ENCODE measurements around the gene SLC9A5. TPM values are rescaled to one million over a fixed set of nuclear protein-coding genes. Genes with fewer than 3 reads are reported as not detected.

The SLC9A5 gene
- total RNA-seq, 1 experiment from 2014 or later, result 5.2 TPM

- no peak for DNase-seq
- BruUV-seq (replicated peaks), result no TSS peak
These were observed 26.5 kb downstream of the SLC9A5 start for GRCh38 chr16:67275321-67275720.

GRCh38 chr16:67277294-67277998, 28.7 kb downstream of the SLC9A5 start:
- Histone ChIP-seq H3K4me1 (replicated peaks; ENCODE audit: insufficient read depth) (peaks cover 24% of the 10 kb centered on the region), H2AFZ (no peak overlapping the region), H3K4me2 (peak overlapping the region; percentile 93), H3K4me3 (peak overlapping the region; percentile 75; the same call in 1 of the 2 replicates), H3F3A (ENCODE audit: insufficient read depth, low read depth) (peaks cover 28% of the 10 kb centered on the region), H3K36me3 (ENCODE audit: low read depth) (peaks cover 5% of the 10 kb centered on the region; the same call in 1 of the 2 replicates), H3K27me3 (ENCODE audit: insufficient read depth, low read depth) (no peaks in the 10 kb centered on the region), H3K9me2 (ENCODE audit: insufficient read depth) (no peaks in the 10 kb centered on the region), H3K9me3 (ENCODE audit: insufficient read depth, low read depth) (no peaks in the 10 kb centered on the region), H3K27ac (peak overlapping the region; percentile 70), H4K20me1 (ENCODE audit: insufficient read depth) (no peaks in the 10 kb centered on the region), H3K79me2 (ENCODE audit: low read depth) (peaks cover 23% of the 10 kb centered on the region; the same call in 1 of the 2 replicates)
- TF ChIP-seq, protein P1, sequence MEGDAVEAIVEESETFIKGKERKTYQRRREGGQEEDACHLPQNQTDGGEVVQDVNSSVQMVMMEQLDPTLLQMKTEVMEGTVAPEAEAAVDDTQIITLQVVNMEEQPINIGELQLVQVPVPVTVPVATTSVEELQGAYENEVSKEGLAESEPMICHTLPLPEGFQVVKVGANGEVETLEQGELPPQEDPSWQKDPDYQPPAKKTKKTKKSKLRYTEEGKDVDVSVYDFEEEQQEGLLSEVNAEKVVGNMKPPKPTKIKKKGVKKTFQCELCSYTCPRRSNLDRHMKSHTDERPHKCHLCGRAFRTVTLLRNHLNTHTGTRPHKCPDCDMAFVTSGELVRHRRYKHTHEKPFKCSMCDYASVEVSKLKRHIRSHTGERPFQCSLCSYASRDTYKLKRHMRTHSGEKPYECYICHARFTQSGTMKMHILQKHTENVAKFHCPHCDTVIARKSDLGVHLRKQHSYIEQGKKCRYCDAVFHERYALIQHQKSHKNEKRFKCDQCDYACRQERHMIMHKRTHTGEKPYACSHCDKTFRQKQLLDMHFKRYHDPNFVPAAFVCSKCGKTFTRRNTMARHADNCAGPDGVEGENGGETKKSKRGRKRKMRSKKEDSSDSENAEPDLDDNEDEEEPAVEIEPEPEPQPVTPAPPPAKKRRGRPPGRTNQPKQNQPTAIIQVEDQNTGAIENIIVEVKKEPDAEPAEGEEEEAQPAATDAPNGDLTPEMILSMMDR (conservative IDR thresholded peaks at IDR 0.05), result no peak
- TF ChIP-seq EZH2 (IDR thresholded peaks at IDR 0.05; ENCODE audit: low read depth), result no peak
- ChIA-PET POLR2A (ENCODE audit: unreplicated experiment) (interaction anchor here (0.5 to 1.1 kb wide), 7 partner anchors 8 to 960 kb away, joined by 3 to 8 read pairs (median 5); partner anchors contain the start of gene FHOD1), CTCF (interaction anchor here (0.5 to 2.4 kb wide), 8 partner anchors 12 to 137 kb away, joined by 3 to 11 read pairs (median 4); partner anchors contain the start of gene NOL3)
- BruUV-seq (replicated peaks), result TSS peak; percentile 29
- intact Hi-C loops (cut with micrococcal nuclease; ENCODE audit: unreplicated experiment), result loop anchor here (2.0 to 5.0 kb wide), 4 partner anchors 31 to 190 kb away; partner anchors contain the start of gene FHOD1
- DNase-seq, result peak; percentile 87 to 91

More at GRCh38 chr16:67275321-67275720, 26.5 kb downstream of the SLC9A5 start:
- Histone ChIP-seq H3K4me2 (no peak overlapping the region), H3K9me2 (ENCODE audit: insufficient read depth) (no peaks in the 10 kb centered on the region), H3K4me1 (replicated peaks; ENCODE audit: insufficient read depth) (peaks cover 24% of the 10 kb centered on the region), H3K4me3 (no peak overlapping the region), H3K79me2 (ENCODE audit: low read depth) (peaks cover 23% of the 10 kb centered on the region; the same call in 1 of the 2 replicates), H3F3A (ENCODE audit: insufficient read depth, low read depth) (peaks cover 35% of the 10 kb centered on the region), H2AFZ (no peak overlapping the region), H3K27me3 (ENCODE audit: insufficient read depth, low read depth) (no peaks in the 10 kb centered on the region), H3K27ac (no peak overlapping the region), H3K36me3 (ENCODE audit: low read depth) (peaks cover 5% of the 10 kb centered on the region; the same call in 1 of the 2 replicates), H4K20me1 (ENCODE audit: insufficient read depth) (no peaks in the 10 kb centered on the region), H3K9me3 (ENCODE audit: insufficient read depth, low read depth) (no peaks in the 10 kb centered on the region)
- ChIA-PET CTCF (no interaction called here), POLR2A (ENCODE audit: unreplicated experiment) (interaction anchor here (0.7 kb wide), 1 partner anchor 585 kb away, joined by 5 read pairs; no protein-coding TSS in a partner anchor)
- intact Hi-C loops (cut with micrococcal nuclease; ENCODE audit: unreplicated experiment), result loop anchor here (5.0 kb wide), 3 partner anchors 62 to 192 kb away; no protein-coding TSS in a partner anchor
- no peak for TF ChIP-seq EZH2 (IDR thresholded peaks at IDR 0.05; ENCODE audit: low read depth)
- TF ChIP-seq, protein P1 (conservative IDR thresholded peaks at IDR 0.05), result no peak

DNA sequence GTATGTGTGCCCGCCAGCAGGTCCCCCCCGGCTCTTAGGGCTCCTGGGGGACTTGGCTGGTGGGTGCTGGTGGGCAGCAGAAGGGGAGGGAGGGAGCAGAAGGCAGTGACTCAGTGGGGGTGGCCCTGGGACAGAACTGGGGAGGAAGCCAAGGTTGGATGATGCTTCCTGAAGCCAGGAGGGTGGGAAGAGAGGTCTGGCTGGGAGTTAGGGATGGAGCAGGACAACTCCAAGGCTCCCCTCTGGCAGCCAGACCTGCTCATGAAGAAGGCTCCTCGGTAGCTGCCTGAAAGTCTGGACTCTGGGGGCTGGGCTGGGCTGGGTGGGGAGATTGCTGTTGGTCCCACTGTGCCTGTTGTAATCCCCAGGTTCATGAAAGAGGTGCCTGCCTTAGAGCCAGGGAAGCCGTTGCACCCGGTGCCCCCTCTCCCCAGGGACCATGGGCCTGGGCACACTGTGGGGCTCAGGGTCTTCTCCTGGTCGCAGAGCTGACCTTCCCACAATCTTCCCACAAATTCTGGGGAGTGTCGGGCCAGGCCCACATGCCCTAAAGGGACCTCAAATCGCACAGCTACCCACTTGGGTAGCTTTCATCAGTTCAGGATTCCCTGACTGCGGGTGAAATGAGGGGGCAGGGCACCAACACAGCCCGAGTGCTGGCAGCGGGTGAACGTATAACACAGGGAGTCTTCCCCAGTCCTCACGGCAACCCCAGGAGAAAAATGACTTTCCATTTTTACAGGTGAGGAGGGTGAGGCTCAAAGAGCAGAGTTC, 29.4 kb downstream of the SLC9A5 start:
- TF ChIP-seq, protein P1 (conservative IDR thresholded peaks at IDR 0.05), result no peak
- TF ChIP-seq EZH2 (IDR thresholded peaks at IDR 0.05; ENCODE audit: low read depth), result no peak
- ChIA-PET CTCF (interaction anchor here (0.5 to 2.4 kb wide), 6 partner anchors 8 to 718 kb away, joined by 3 to 11 read pairs (median 4); no protein-coding TSS in a partner anchor), POLR2A (ENCODE audit: unreplicated experiment) (interaction anchor here (0.5 to 1.1 kb wide), 3 partner anchors 9 to 71 kb away, joined by 5 to 7 read pairs (median 7); partner anchors contain the start of gene FHOD1)
- Histone ChIP-seq H3K4me1 (replicated peaks; ENCODE audit: insufficient read depth) (peaks cover 24% of the 10 kb centered on the region), H3K27me3 (ENCODE audit: insufficient read depth, low read depth) (no peaks in the 10 kb centered on the region), H3K36me3 (ENCODE audit: low read depth) (peaks cover 5% of the 10 kb centered on the region; the same call in 1 of the 2 replicates), H3K4me3 (peak overlapping the region; percentile 75), H3K4me2 (peak overlapping the region; percentile 93), H3K9me3 (ENCODE audit: insufficient read depth, low read depth) (no peaks in the 10 kb centered on the region), H4K20me1 (ENCODE audit: insufficient read depth) (no peaks in the 10 kb centered on the region), H3F3A (ENCODE audit: insufficient read depth, low read depth) (peaks cover 28% of the 10 kb centered on the region), H3K27ac (peak overlapping the region; percentile 65), H2AFZ (peak overlapping the region; percentile 78), H3K9me2 (ENCODE audit: insufficient read depth) (no peaks in the 10 kb centered on the region), H3K79me2 (ENCODE audit: low read depth) (peaks cover 23% of the 10 kb centered on the region; the same call in 1 of the 2 replicates)
- peak in 1 of 2 experiments; percentile 25 for DNase-seq
- intact Hi-C loops (cut with micrococcal nuclease; ENCODE audit: unreplicated experiment), result loop anchor here (1.0 to 5.0 kb wide), 5 partner anchors 18 to 189 kb away; partner anchors contain the start of gene FHOD1
- TSS peak; percentile 48 for BruUV-seq (replicated peaks)
